RKO (cell line): ENCODE data around the gene TEKTIP1.
A peak's percentile ranks its signal among the peaks of the same experiment; 100 is the strongest.
"Not testable (repeated sequence)": the region's sequence is repeated elsewhere in the genome, so short reads cannot be mapped to it uniquely, and the experiment has no call there.

ENCODE experiments used
- DNase-seq: peaks from one replicate; pipeline ENCODE4 v3.0.0-alpha.2; 2016; ENCODE audit warnings: low spot score

Gene TEKTIP1

GRCh38 chr19:3507371-3508120 is 31.4 kb upstream of the TEKTIP1 start:
- DNase-seq = no peak

GRCh38 chr19:3508121-3508661 is 30.8 kb upstream of the TEKTIP1 start:
- DNase-seq = not testable (repeated sequence)

GRCh38 chr19:3508771-3509535 is 30.0 kb upstream of the TEKTIP1 start:
- DNase-seq = no peak

GRCh38 chr19:3509566-3509989 is 29.4 kb upstream of the TEKTIP1 start:
- DNase-seq = peak; percentile 71

- DNase-seq = no peak
These were observed 28.2 kb upstream of the TEKTIP1 start for GRCh38 chr19:3510727-3511126.

GRCh38 chr19:3511506-3512251 is 27.3 kb upstream of the TEKTIP1 start:
- no peak for DNase-seq

- no peak for DNase-seq
These were observed 26.3 kb upstream of the TEKTIP1 start for GRCh38 chr19:3512562-3513228.

- no peak for DNase-seq
These were observed 25.5 kb upstream of the TEKTIP1 start for GRCh38 chr19:3513229-3514140.

GRCh38 chr19:3514930-3515329 is 24.0 kb upstream of the TEKTIP1 start:
- no peak for DNase-seq

- no peak for DNase-seq
These were observed 23.0 kb upstream of the TEKTIP1 start for GRCh38 chr19:3515891-3516422.

GRCh38 chr19:3516675-3517207 is 22.2 kb upstream of the TEKTIP1 start:
- DNase-seq = no peak

- DNase-seq = no peak
These were observed 21.3 kb upstream of the TEKTIP1 start for GRCh38 chr19:3517638-3518037.

- DNase-seq = no peak
These were observed 20.7 kb upstream of the TEKTIP1 start for GRCh38 chr19:3518255-3518654.

- no peak for DNase-seq
These were observed 20.3 kb upstream of the TEKTIP1 start for GRCh38 chr19:3518659-3519058.

GRCh38 chr19:3519126-3519525 is 19.8 kb upstream of the TEKTIP1 start:
- no peak for DNase-seq

GRCh38 chr19:3520166-3521103 is 18.5 kb upstream of the TEKTIP1 start:
- no peak for DNase-seq

GRCh38 chr19:3521104-3521445 is 17.9 kb upstream of the TEKTIP1 start:
- DNase-seq = no peak

- no peak for DNase-seq
These were observed 16.3 kb upstream of the TEKTIP1 start for GRCh38 chr19:3522421-3523360.
